Thyroid gland (tissue), 4 donors: ENCODE results near the gene ACTR3C. TPM values are rescaled to one million over a fixed set of nuclear protein-coding genes. Genes with fewer than 3 reads are reported as not detected.

Experiments
- DNase-seq, 2 donors: peaks; one replicate each; pipeline ENCODE4 v3.0.0-alpha.2; 2019
- H3K27ac ChIP-seq, 3 donors: fragments of 200-600 bp; sonication (generic); 1 replicate in 2 of 3; 2 replicates in 1 of 3; pipeline ENCODE4 v1.5.1; 2016 to 2019; ENCODE audit warnings: mild to moderate bottlenecking in 1 of 3, moderate library complexity in 1 of 3
- H3K27me3 ChIP-seq: fragments of 200-600 bp; sonication (generic); one replicate; pipeline ENCODE4 v1.5.1; 2019
- H3K36me3 ChIP-seq, 2 donors: fragments of 200-600 bp; sonication (generic); one replicate each; pipeline ENCODE4 v1.5.1; 2016 to 2019
- H3K4me1 ChIP-seq, 2 donors: fragments of 200-600 bp; sonication (generic); one replicate each; pipeline ENCODE4 v1.5.1; 2017 to 2019
- H3K4me3 ChIP-seq, 3 donors: fragments of 200-600 bp; sonication (generic); replicated peaks in 1 of 3; 1 replicate in 2 of 3; 2 replicates in 1 of 3; pipeline ENCODE4 v1.5.1; 2016; ENCODE audit warnings: mild to moderate bottlenecking in 1 of 3
- H3K9me3 ChIP-seq: fragments of 200-600 bp; sonication (generic); one replicate; pipeline ENCODE4 v1.5.1; 2017
- POLR2A ChIP-seq, 2 donors: fragments of 450-650 bp; IDR thresholded peaks; one replicate each; pipeline ENCODE4 v1.6.1; 2017; ENCODE audit warnings: antibody characterized with exemption in 2 of 2, mild to moderate bottlenecking in 2 of 2, moderate library complexity in 1 of 2
- WGBS, 2 donors: methylation state at CpG; one replicate each; pipeline ENCODE4 v1.1.5; 2017; 5-methylcytosine and 5-hydroxymethylcytosine counted together
- intact Hi-C: fragments of 100-400 bp; cut with DNase I; formaldehyde crosslinking; loops from one replicate; pipeline ENCODE4 v1.15.1; 2023
- total RNA-seq, 4 donors: library from RNA; depleted of rRNA; stranded (reverse); fragments of >200 nt; gene quantifications; one replicate each; pipeline ENCODE4 v1.2.3, GENCODE V29; 2016
- TF ChIP-seq, protein P1 (sequence below), 6 experiments: fragments of 200-600 bp in 3 of 6; fragments of 450-650 bp in 3 of 6; sonication (generic) in 3 of 6; IDR thresholded peaks; one replicate each; pipeline ENCODE4 v1.5.1; 2016 to 2019; ENCODE audit warnings: antibody characterized with exemption in 6 of 6, mild to moderate bottlenecking in 2 of 6, inconsistent platforms in 1 of 6, moderate library complexity in 1 of 6

ACTR3C gene
- total RNA-seq, 4 donors from 2014 or later, result 11.7 to 34.8 (median 23.0) TPM

DNA sequence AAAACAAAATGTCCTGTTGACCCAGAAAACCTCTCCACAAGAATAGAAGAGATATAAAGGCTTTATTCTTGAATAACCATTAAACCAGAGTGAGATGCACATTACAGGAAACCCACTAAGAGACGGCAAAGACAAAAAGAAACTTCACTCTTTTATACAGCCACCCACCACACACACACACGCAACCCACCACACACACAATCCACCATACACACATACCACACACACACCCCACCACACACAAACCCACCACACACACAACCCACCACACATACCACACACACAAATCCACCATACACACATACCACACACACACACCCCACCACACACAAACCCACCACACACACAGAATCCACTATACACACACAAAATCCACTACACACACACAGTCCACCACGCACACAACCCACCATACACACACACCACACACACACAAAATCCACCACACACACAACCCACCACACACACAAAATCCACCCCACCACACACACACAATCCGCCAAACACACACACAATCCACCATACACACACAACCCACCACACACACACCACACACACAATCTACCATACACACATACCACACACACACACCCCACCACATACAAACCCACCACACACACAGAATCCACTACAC is 35.8 kb upstream of the ACTR3C start:
- peaks cover 0 to 4% of the 10 kb centered on the region in 2 donors for H3K4me1 ChIP-seq
- intact Hi-C loops, result loop anchor here (5.0 kb wide), 1 partner anchor 63 kb away; no protein-coding TSS in a partner anchor
- 88 to 93% methylated on average over 4 of the region's 4 CpGs for WGBS, 2 donors
- no peaks in the 10 kb centered on the region for H3K9me3 ChIP-seq
- DNase-seq, result no peak
- H3K36me3 ChIP-seq, result no peaks in the 10 kb centered on the region
- H3K27me3 ChIP-seq, result no peaks in the 10 kb centered on the region
- TF ChIP-seq, protein P1, sequence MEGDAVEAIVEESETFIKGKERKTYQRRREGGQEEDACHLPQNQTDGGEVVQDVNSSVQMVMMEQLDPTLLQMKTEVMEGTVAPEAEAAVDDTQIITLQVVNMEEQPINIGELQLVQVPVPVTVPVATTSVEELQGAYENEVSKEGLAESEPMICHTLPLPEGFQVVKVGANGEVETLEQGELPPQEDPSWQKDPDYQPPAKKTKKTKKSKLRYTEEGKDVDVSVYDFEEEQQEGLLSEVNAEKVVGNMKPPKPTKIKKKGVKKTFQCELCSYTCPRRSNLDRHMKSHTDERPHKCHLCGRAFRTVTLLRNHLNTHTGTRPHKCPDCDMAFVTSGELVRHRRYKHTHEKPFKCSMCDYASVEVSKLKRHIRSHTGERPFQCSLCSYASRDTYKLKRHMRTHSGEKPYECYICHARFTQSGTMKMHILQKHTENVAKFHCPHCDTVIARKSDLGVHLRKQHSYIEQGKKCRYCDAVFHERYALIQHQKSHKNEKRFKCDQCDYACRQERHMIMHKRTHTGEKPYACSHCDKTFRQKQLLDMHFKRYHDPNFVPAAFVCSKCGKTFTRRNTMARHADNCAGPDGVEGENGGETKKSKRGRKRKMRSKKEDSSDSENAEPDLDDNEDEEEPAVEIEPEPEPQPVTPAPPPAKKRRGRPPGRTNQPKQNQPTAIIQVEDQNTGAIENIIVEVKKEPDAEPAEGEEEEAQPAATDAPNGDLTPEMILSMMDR (IDR thresholded peaks at IDR 0.05), result no peak
- no peak for TF ChIP-seq POLR2A (IDR thresholded peaks at IDR 0.05)
- no peak overlapping the region for H3K27ac ChIP-seq
- H3K4me3 ChIP-seq, result no peak overlapping the region

DNA sequence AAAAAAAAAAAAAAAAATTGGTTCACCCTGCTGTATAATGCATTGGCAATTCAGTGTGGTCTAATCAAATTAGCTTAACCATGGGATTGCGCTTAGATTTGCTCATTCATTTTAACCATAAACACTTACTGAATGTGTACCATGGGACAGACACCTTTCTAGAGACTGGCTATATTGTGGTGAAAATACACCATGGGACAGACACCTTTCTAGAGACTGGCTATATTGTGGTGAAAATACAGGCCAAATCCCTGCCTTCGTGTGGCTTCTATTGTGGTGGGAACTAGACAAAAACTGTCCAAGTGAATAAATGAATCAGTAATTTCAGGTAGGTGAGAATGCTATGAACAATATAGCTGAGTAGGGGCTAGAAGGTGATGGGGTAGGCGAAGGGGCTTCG is 35.1 kb upstream of the ACTR3C start:
- intact Hi-C loops, result loop anchor here (5.0 kb wide), 1 partner anchor 64 kb away; no protein-coding TSS in a partner anchor
- WGBS, 2 donors, result 96 to 99% methylated on average over 4 of the region's 4 CpGs
- H3K36me3 ChIP-seq, result no peaks in the 10 kb centered on the region
- H3K9me3 ChIP-seq, result no peaks in the 10 kb centered on the region
- no peaks in the 10 kb centered on the region for H3K27me3 ChIP-seq
- H3K4me1 ChIP-seq, result peaks cover 0 to 4% of the 10 kb centered on the region in 2 donors
- H3K4me3 ChIP-seq, result no peak overlapping the region
- TF ChIP-seq, protein P1 (IDR thresholded peaks at IDR 0.05), result no peak
- no peak for TF ChIP-seq POLR2A (IDR thresholded peaks at IDR 0.05)
- DNase-seq, result no peak
- no peak overlapping the region for H3K27ac ChIP-seq

DNA sequence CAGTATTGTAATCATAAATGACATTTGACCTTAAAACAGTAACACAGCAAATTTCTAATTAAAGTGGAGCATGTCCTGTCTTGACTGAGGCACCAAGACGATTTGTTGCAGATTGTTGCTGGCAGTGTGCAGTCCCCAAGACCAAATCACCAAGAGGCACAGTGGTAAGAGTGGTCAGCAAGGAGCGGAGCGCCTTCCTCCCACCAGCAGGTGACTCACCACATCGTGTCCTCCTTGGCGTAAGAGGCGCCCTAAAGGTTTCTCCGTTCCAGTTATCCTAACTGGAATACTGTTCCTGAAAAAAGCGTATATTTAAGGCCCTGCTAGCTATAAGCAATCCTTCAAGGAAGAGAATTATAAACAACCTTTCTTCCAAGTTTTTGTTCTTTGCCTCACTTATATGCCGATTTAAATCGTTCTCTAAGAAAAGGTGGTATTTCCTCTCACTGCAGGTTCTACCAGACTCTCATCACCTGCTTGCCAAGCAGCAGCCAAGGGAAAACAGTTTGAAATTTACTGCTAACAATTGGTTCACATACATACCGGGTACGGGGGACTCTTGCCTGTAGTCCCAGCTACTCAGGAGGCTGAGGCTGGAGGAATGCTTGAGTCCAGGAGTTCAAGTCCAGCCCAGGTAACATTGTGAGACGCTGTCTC is 34.6 kb upstream of the ACTR3C start:
- Histone ChIP-seq H3K27me3 (no peaks in the 10 kb centered on the region), H3K9me3 (no peaks in the 10 kb centered on the region), H3K27ac (no peak overlapping the region), H3K4me3 (no peak overlapping the region), H3K36me3 (no peaks in the 10 kb centered on the region), H3K4me1 (peaks cover 0 to 4% of the 10 kb centered on the region in 2 donors)
- intact Hi-C loops, result loop anchor here (5.0 kb wide), 1 partner anchor 64 kb away; no protein-coding TSS in a partner anchor
- WGBS, 2 donors, result 87 to 90% methylated on average over 13 of the region's 13 CpGs
- DNase-seq, result no peak
- TF ChIP-seq, protein P1 (IDR thresholded peaks at IDR 0.05), result no peak
- TF ChIP-seq POLR2A (IDR thresholded peaks at IDR 0.05), result no peak

DNA sequence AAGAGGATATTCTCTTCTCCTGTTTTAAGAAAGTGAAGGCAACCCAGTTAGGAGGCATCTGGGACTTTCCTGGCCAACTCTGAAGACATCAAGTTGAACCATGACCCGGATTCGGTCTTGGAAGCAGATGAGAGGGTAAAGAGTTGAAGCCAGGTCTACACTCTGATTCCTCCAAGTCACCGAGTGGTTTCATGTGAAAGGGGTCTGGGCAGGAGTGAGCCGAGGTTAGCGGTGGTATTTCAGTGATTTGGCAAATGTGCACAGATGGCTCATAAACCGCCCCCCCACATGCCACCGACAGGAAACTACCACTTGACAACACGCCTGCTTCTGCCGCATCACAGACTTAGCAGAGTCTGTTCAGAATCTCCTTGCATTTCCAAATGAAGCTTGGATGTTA is 33.9 kb upstream of the ACTR3C start:
- Histone ChIP-seq H3K27ac (no peak overlapping the region), H3K4me3 (no peak overlapping the region), H3K4me1 (peaks cover 0 to 4% of the 10 kb centered on the region in 2 donors), H3K9me3 (no peaks in the 10 kb centered on the region), H3K36me3 (no peaks in the 10 kb centered on the region), H3K27me3 (no peaks in the 10 kb centered on the region)
- no peak for TF ChIP-seq POLR2A (IDR thresholded peaks at IDR 0.05)
- TF ChIP-seq, protein P1 (IDR thresholded peaks at IDR 0.05), result no peak
- DNase-seq, result peak in 1 of 2 donors; percentile 17
- WGBS, 2 donors, result 51 to 58% methylated on average over 8 to 9 of the region's 9 CpGs
- intact Hi-C loops, result loop anchor here (5.0 kb wide), 1 partner anchor 65 kb away; no protein-coding TSS in a partner anchor
